Endothelial cell (in vitro differentiated cells): ENCODE measurements around the gene ENAH. TPM values are rescaled to one million over a fixed set of nuclear protein-coding genes. Genes with fewer than 3 reads are reported as not detected.

Experiments
- DNase-seq: peaks from one replicate; pipeline ENCODE4 v3.0.0; 2021; ENCODE audit warnings: low spot score
- H3K27ac Mint-ChIP-seq: one replicate; pipeline ENCODE4 v1.8.0; 2021; ENCODE audit warnings: mixed read lengths, inconsistent platforms; ENCODE audit not compliant: unreplicated experiment
- H3K27me3 Mint-ChIP-seq: one replicate; pipeline ENCODE4 v1.8.0; 2021; ENCODE audit warnings: mild to moderate bottlenecking, moderate library complexity, mixed read lengths, inconsistent platforms; ENCODE audit not compliant: unreplicated experiment
- H3K36me3 Mint-ChIP-seq: one replicate; pipeline ENCODE4 v1.8.0; 2021; ENCODE audit warnings: mild to moderate bottlenecking, low read depth, mixed read lengths, inconsistent platforms; ENCODE audit not compliant: unreplicated experiment
- H3K4me1 Mint-ChIP-seq: one replicate; pipeline ENCODE4 v1.8.0; 2021; ENCODE audit warnings: mild to moderate bottlenecking, mixed read lengths, inconsistent platforms; ENCODE audit not compliant: unreplicated experiment
- H3K4me3 Mint-ChIP-seq: one replicate; pipeline ENCODE4 v1.8.0; 2021; ENCODE audit warnings: mild to moderate bottlenecking, mixed read lengths, inconsistent platforms; ENCODE audit not compliant: unreplicated experiment
- H3K9me3 Mint-ChIP-seq: one replicate; pipeline ENCODE4 v1.8.0; 2021; ENCODE audit warnings: mixed read lengths, inconsistent platforms; ENCODE audit not compliant: unreplicated experiment
- total RNA-seq: library from RNA; stranded (reverse); fragmentation: NEBNext Ultra II Directional; extraction: Animal tissue kit (Norgen Biotek cat#: 25700); gene quantifications from one replicate; pipeline ENCODE4 v1.2.1, GENCODE V29; 2021; ENCODE audit not compliant: unreplicated experiment
- TF ChIP-seq, protein P1 (sequence below): fragments of 200-600 bp; sonication (generic); IDR thresholded peaks from one replicate; pipeline ENCODE4 v1.5.0; 2021; ENCODE audit warnings: antibody characterized with exemption; ENCODE audit not compliant: unreplicated experiment

The ENAH gene
- total RNA-seq, 1 donor from 2014 or later = 82.9 TPM

DNA sequence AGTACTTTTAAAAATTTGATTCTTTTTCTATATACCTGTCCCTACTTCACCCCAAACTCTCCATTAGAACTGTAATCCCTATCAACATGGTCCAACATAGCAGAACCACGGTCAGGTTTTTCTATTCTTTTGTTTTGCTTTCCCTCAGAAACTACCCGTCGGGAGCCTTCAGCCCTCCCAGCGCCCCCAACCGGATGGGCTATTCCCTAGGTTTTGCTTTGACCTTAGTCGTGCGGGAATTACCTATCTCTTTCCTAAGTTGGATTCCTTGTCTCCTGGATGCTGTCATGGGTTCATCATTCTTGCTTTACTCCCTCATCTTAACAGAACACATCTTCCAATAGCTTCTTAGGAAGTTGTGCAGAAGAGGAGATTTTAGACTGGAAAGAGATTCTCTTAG, 127.5 kb downstream of the ENAH start:
- Mint-ChIP-seq H3K9me3 (no peaks in the 10 kb centered on the region), H3K36me3 (no peaks in the 10 kb centered on the region), H3K27me3 (peaks cover 2% of the 10 kb centered on the region), H3K27ac (no peak overlapping the region), H3K4me1 (peaks cover 3% of the 10 kb centered on the region), H3K4me3 (no peak overlapping the region)
- TF ChIP-seq, protein P1, sequence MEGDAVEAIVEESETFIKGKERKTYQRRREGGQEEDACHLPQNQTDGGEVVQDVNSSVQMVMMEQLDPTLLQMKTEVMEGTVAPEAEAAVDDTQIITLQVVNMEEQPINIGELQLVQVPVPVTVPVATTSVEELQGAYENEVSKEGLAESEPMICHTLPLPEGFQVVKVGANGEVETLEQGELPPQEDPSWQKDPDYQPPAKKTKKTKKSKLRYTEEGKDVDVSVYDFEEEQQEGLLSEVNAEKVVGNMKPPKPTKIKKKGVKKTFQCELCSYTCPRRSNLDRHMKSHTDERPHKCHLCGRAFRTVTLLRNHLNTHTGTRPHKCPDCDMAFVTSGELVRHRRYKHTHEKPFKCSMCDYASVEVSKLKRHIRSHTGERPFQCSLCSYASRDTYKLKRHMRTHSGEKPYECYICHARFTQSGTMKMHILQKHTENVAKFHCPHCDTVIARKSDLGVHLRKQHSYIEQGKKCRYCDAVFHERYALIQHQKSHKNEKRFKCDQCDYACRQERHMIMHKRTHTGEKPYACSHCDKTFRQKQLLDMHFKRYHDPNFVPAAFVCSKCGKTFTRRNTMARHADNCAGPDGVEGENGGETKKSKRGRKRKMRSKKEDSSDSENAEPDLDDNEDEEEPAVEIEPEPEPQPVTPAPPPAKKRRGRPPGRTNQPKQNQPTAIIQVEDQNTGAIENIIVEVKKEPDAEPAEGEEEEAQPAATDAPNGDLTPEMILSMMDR = no peak
- DNase-seq = no peak

DNA sequence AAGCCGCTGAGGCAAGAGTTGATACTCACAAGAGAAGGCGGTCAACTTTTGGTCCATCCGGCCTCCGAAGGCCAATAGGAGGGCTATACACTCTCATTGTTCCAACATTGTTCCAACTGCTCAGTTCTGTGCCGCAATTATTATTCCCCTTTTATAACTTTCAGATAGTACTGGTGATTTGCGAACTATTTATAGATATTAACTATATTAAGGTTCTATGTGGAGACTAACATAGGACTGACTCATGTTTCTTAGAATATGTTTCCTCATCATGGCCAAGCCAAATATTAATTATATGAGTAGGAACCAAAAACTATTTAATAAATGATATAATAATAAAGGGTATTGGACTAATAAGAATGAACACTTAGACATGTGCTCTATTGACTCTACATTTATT, 128.4 kb downstream of the ENAH start:
- Mint-ChIP-seq H3K27ac (no peak overlapping the region), H3K9me3 (no peaks in the 10 kb centered on the region), H3K4me1 (peaks cover 4% of the 10 kb centered on the region), H3K27me3 (peaks cover 3% of the 10 kb centered on the region), H3K36me3 (no peaks in the 10 kb centered on the region), H3K4me3 (no peak overlapping the region)
- TF ChIP-seq, protein P1 = no peak
- DNase-seq = no peak

DNA sequence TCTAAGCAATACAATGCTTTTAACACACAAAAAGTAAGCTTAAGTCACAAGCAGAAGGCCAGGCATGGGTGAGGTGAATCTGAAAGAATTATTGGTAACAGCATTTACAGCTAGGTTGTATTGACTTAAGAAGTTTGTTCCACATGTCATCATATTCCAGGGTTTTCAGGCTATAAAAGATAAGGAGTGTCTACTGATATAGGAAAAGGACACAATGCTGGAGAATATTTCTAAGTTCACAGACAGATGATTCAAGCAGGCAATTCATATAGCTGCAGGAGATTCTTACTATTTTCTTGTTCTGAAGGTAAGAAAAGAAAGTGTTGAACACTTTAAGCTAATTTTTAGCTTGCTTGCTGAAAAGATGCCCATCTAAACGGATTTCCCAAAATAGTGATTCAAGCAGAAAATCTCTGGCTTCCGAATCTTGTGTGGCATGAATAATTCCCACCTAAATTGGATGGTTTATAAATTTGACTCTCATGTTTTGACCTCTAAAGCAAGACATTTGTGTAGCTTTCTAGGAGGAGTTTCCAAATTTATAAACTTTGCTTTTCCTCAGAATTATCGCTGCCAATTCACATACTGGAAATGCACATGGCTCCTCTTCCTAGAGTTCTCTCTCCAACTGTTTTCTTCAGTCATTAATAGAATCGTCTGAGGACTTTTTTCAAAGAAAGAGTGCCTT, 129.5 kb downstream of the ENAH start:
- Mint-ChIP-seq H3K4me3 (no peak overlapping the region), H3K27ac (no peak overlapping the region), H3K36me3 (peaks cover 6% of the 10 kb centered on the region), H3K9me3 (no peaks in the 10 kb centered on the region), H3K27me3 (peaks cover 7% of the 10 kb centered on the region), H3K4me1 (peaks cover 10% of the 10 kb centered on the region)
- TF ChIP-seq, protein P1 = no peak
- DNase-seq = no peak

DNA sequence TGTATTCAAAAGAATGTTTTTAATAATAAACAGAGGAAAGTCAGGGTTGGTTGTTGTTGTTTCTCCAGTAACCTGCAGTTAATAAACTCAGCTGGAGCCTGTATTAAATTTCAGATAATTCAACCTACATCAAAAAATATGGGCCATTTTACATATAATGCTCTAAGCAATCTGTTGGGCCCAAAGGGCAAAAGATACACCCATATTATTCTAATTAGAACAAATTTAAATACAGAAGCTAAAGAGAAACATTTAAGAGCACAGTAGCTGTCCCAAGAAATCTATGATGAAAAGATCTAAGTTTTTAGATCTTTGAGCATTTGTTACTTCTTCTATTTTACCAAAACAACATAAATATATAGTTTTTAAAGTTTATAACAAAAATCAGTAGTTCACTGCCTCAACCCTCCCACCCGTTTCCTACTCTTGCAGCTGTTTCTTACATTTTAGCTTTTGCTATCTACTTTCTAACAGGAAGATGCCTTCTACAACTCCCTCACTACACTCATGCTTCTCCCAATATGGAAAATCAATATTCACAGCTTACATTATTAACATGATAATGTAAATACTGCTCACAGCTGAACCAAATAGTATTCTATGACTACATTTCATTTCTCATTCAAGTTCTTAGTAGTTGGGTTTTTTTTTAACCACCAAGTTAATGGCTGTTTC, 130.2 kb downstream of the ENAH start:
- H3K27me3 Mint-ChIP-seq = peaks cover 7% of the 10 kb centered on the region
- H3K4me1 Mint-ChIP-seq = peaks cover 10% of the 10 kb centered on the region
- H3K27ac Mint-ChIP-seq = no peak overlapping the region

More for the DNA sequence above, 130.2 kb downstream of the ENAH start:
- DNase-seq = no peak
- peaks cover 6% of the 10 kb centered on the region for H3K36me3 Mint-ChIP-seq
- no peak overlapping the region for H3K4me3 Mint-ChIP-seq
- no peaks in the 10 kb centered on the region for H3K9me3 Mint-ChIP-seq
- TF ChIP-seq, protein P1 = no peak
